HFF-Myc (cell line): ENCODE results near the gene MYO1F.

ENCODE experiments used
- DNase-seq: peaks from one replicate; pipeline ENCODE4 v3.0.0-alpha.2; 2011; ENCODE audit warnings: low read depth; ENCODE audit errors: extremely low read depth
- H3K4me3 ChIP-seq: replicated peaks from 2 replicates; pipeline ENCODE4 v1.5.1; 2011; ENCODE audit warnings: low read depth, mild to moderate bottlenecking, control low read depth, low read length
- TF ChIP-seq, protein P1 (sequence below): IDR thresholded peaks from 2 replicates; pipeline ENCODE4 v1.5.1; 2012; ENCODE audit warnings: mild to moderate bottlenecking, low read depth, low read length, control low read depth; ENCODE audit errors: missing control alignments

MYO1F gene

DNA sequence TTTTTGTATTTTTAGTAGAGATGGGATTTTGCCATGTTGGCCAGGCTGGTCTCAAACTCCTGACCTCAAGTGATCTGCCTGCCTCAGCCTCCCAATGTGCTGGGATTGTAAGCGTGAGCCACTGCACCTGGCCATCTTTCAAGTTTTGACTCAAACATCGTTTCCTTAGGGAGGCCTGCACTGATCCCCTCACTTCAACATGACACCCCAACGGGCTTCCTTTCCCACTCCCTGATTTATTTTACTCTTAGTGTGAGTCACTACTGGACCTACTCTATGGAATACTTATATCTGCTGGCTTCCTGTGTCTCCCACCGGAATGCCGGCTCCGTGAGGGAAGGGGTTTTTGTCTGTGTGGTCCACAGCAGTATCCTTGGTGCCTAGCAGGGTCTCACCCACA, 37.8 kb upstream of the MYO1F start:
- H3K4me3 ChIP-seq = no peak overlapping the region
- TF ChIP-seq, protein P1, sequence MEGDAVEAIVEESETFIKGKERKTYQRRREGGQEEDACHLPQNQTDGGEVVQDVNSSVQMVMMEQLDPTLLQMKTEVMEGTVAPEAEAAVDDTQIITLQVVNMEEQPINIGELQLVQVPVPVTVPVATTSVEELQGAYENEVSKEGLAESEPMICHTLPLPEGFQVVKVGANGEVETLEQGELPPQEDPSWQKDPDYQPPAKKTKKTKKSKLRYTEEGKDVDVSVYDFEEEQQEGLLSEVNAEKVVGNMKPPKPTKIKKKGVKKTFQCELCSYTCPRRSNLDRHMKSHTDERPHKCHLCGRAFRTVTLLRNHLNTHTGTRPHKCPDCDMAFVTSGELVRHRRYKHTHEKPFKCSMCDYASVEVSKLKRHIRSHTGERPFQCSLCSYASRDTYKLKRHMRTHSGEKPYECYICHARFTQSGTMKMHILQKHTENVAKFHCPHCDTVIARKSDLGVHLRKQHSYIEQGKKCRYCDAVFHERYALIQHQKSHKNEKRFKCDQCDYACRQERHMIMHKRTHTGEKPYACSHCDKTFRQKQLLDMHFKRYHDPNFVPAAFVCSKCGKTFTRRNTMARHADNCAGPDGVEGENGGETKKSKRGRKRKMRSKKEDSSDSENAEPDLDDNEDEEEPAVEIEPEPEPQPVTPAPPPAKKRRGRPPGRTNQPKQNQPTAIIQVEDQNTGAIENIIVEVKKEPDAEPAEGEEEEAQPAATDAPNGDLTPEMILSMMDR = no peak
- no peak for DNase-seq

DNA sequence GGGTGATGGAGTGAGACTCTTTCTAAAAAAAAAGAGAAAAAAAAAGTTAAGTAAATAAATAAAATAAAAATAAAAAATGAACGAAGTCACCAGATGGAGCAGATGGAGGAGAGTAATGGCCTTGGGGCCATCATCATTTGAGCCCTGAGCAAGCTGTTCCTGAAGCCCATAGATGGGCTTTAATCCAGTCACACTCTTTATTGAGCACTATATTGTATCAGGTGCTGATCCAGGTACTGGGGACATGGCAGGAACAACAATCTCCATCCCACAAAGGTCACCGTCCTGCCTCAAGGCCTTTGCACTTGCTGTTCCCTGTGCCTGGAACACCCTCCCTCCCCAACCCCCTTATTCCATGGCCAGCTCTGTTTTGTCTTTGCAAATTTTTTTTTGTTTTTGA, 37.2 kb upstream of the MYO1F start:
- DNase-seq = no peak
- TF ChIP-seq, protein P1 = no peak
- no peak overlapping the region for H3K4me3 ChIP-seq

DNA sequence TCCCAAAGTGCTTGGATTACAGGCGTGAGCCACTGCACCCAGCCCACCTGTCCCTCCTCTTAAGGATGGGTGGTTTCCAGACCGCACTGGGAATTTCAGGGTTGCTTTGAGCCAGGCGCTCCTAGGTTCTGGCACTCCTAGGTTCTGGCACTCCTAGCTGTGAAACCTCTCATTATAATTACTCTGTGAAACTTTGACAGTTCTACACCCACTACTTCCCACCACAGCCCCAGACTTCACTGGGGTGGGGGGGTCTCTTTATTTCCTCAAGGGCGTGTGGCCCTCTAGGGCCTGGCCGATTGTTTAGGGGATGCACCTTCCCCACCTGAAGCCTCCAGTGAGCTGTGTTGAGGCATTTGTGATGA, 35.5 kb upstream of the MYO1F start:
- no peak overlapping the region for H3K4me3 ChIP-seq
- no peak for DNase-seq
- TF ChIP-seq, protein P1 = no peak

DNA sequence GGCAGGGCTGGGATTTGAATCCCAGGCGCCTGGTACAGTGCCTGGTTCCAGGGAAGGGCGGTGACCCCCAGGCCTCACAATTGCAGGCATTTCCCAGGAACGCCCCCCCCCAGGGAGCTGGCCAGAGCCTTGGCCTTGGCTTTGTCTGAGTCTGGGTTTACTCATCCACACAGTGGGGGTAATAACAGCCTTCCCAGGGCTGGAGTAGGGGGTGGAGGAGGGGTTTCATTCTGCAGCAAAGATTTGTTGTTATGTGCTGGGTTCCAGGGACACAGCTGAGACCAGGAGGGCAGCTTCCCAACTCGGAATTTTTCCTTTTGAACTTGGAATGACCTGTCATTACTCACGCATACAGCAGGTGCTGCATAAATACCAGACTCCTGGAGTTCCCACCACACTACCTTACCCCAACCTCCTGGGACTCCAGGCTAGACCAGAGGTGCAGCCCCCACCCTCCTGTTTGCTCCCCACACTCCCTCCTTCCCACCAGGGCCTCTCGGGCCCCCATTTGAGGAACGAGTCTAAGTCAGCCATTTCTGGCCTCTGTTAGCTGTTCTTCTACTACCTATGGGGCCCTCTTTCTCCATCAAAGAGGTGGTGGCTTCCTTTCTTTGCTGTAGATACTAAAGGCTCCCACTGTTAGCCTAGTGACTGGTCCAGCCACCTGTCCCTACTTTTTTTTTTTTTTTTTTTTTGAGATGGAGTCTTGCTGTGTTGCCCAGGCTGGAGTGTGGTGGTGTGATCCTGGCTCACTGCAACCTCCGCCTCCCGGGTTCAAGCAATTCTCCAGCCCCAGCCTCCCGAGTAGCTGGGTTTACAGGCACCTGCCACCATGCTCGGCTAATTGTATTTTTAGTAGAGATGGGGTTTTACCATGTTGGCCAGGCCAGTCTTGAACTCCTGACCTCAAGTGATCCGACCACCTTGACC, 34.9 kb upstream of the MYO1F start:
- no peak for DNase-seq
- no peak overlapping the region for H3K4me3 ChIP-seq
- TF ChIP-seq, protein P1 = no peak

DNA sequence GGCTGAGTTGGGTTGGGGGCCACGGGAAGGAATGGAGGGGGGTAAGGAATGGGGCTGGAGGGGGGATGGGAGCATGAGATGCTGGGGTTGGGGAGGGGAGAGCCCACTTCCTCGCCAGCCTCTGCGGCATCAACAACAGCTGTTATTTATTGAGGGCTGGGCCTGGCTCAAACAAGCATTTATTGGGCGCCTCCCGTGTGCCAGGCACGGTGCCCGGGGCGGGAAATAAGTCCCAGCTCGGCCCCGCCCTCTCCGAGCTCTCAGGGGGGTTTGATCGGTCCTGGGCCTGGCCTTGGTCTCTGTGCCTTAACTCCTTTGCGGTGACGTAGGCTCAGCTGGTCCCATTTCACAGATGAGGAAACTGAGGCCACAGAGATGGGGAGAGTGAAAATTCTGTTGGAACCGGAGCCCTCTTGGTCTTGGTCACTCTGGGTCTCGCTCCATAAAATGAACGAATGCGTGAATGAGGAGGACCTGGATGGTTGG, 34.2 kb upstream of the MYO1F start:
- no peak for DNase-seq
- TF ChIP-seq, protein P1 = no peak
- no peak overlapping the region for H3K4me3 ChIP-seq

DNA sequence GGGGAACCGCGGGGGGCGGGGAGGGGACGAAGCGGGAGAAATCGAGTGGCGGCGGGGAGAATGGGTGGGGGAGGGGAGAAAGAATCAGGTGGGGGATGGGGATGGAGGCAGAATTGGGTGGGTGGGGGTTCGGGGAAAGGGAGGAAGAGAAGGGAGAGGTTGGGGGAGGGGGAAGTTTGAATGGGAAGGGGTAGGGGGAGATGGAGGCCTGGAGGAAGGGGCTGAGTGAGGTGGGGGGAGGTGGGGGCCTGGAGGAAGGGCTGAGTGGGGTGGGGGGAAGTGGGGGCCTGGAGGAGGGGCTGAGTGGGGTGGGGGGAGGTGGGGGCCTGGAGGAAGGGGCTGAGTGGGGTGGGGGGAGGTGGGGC, 33.7 kb upstream of the MYO1F start:
- no peak overlapping the region for H3K4me3 ChIP-seq
- TF ChIP-seq, protein P1 = no peak
- DNase-seq = no peak
